Ishikawa (cell line): ENCODE results near the gene GAS7.

Experiments
- CEBPB ChIP-seq: IDR thresholded peaks from 2 replicates; pipeline ENCODE4 v1.6.1; 2012
- CREB1 ChIP-seq: IDR thresholded peaks from 2 replicates; pipeline ENCODE4 v1.6.1; 2012; ENCODE audit warnings: low read depth
- EGR1 ChIP-seq: IDR thresholded peaks from 2 replicates; pipeline ENCODE4 v1.6.1; 2012
- EP300 ChIP-seq: IDR thresholded peaks from 2 replicates; pipeline ENCODE4 v1.6.1; 2012; ENCODE audit warnings: borderline replicate concordance
- FOXM1 ChIP-seq: IDR thresholded peaks from 2 replicates; pipeline ENCODE4 v1.6.1; 2012; ENCODE audit warnings: low read depth, borderline replicate concordance
- MAX ChIP-seq: IDR thresholded peaks from 2 replicates; pipeline ENCODE4 v1.6.1; 2012
- NFIC ChIP-seq: IDR thresholded peaks from 2 replicates; pipeline ENCODE4 v1.6.1; 2012
- RAD21 ChIP-seq: IDR thresholded peaks from 2 replicates; pipeline ENCODE4 v1.6.1; 2012; ENCODE audit warnings: low read depth
- REST ChIP-seq: IDR thresholded peaks from 2 replicates; pipeline ENCODE4 v1.6.1; 2012; ENCODE audit warnings: low read depth, mild to moderate bottlenecking
- TAF1 ChIP-seq: IDR thresholded peaks from 2 replicates; pipeline ENCODE4 v1.6.1; 2012; ENCODE audit warnings: low read depth, mild to moderate bottlenecking
- TCF12 ChIP-seq: IDR thresholded peaks from 2 replicates; pipeline ENCODE4 v1.6.1; 2012; ENCODE audit warnings: low read depth
- TEAD4 ChIP-seq: IDR thresholded peaks from 2 replicates; pipeline ENCODE4 v1.6.1; 2012
- USF1 ChIP-seq: IDR thresholded peaks from 2 replicates; pipeline ENCODE4 v1.6.1; 2012
- YY1 ChIP-seq: IDR thresholded peaks from 2 replicates; pipeline ENCODE4 v1.6.1; 2012; ENCODE audit warnings: low read depth
- ZBTB7A ChIP-seq: IDR thresholded peaks from 2 replicates; pipeline ENCODE4 v1.6.1; 2012; ENCODE audit warnings: low read depth

GAS7 gene

GRCh38 chr17:9894231-9894630 lies 304.2 kb downstream of the GAS7 start:
- no peak for TF ChIP-seq USF1
- TF ChIP-seq YY1 = no peak
- no peak for TF ChIP-seq RAD21
- no peak for TF ChIP-seq EGR1
- TF ChIP-seq CREB1 = no peak
- TF ChIP-seq FOXM1 = no peak
- no peak for TF ChIP-seq MAX
- no peak for TF ChIP-seq NFIC
- TF ChIP-seq TCF12 = no peak
- TF ChIP-seq REST = no peak
- no peak for TF ChIP-seq TEAD4
- no peak for TF ChIP-seq EP300
- no peak for TF ChIP-seq CEBPB
- TF ChIP-seq ZBTB7A = no peak

GRCh38 chr17:9893411-9894012 lies 304.9 kb downstream of the GAS7 start:
- TF ChIP-seq TCF12 (no peak), ZBTB7A (no peak), YY1 (no peak), USF1 (no peak), REST (no peak)

GRCh38 chr17:9890124-9890523 lies 308.3 kb downstream of the GAS7 start:
- TF ChIP-seq RAD21 (peak; percentile 33; the same call in 1 of the 2 replicates), EP300 (no peak)

GRCh38 chr17:9887508-9887907 lies 310.9 kb downstream of the GAS7 start:
- no peak for TF ChIP-seq ZBTB7A
- TF ChIP-seq RAD21 = no peak
- no peak for TF ChIP-seq CEBPB
- no peak for TF ChIP-seq MAX
- no peak for TF ChIP-seq TCF12
- no peak for TF ChIP-seq YY1
- TF ChIP-seq REST = no peak
- TF ChIP-seq CREB1 = no peak
- no peak for TF ChIP-seq EGR1

GRCh38 chr17:9886141-9886930 lies 312.1 kb downstream of the GAS7 start:
- TF ChIP-seq MAX (no peak), CREB1 (no peak), REST (no peak), FOXM1 (no peak), ZBTB7A (no peak), USF1 (no peak), YY1 (no peak), TCF12 (no peak), EP300 (no peak), RAD21 (no peak), TEAD4 (no peak), TAF1 (no peak), NFIC (no peak), EGR1 (no peak), CEBPB (no peak)
